ENCODE measurements around the gene TTLL11.

The TTLL11 gene

GRCh38 chr9:122115176-122116035, 22.3 kb upstream of the TTLL11 start:
- no peak overlapping the region for H3K4me3 ChIP-seq (ENCODE audit: low read depth, low read length)
- DNase-seq (ENCODE audit: low read depth): no peak
- TF ChIP-seq CTCF (IDR thresholded peaks at IDR 0.05; ENCODE audit: control insufficient read depth, extremely low read depth, insufficient read depth): no peak

GRCh38 chr9:122113574-122113973, 20.5 kb upstream of the TTLL11 start:
- H3K4me3 ChIP-seq (ENCODE audit: low read depth, low read length): no peak overlapping the region
- no peak for DNase-seq (ENCODE audit: low read depth)
- TF ChIP-seq CTCF (IDR thresholded peaks at IDR 0.05; ENCODE audit: control insufficient read depth, extremely low read depth, insufficient read depth): no peak

- no peak for DNase-seq (ENCODE audit: low read depth)
- TF ChIP-seq CTCF (IDR thresholded peaks at IDR 0.05; ENCODE audit: control insufficient read depth, extremely low read depth, insufficient read depth): no peak
- H3K4me3 ChIP-seq (ENCODE audit: low read depth, low read length): no peak overlapping the region
Measured at GRCh38 chr9:122112238-122112637, 19.1 kb upstream of the TTLL11 start.

GRCh38 chr9:122111413-122112085, 18.4 kb upstream of the TTLL11 start:
- H3K4me3 ChIP-seq (ENCODE audit: low read depth, low read length): no peak overlapping the region
- no peak for TF ChIP-seq CTCF (IDR thresholded peaks at IDR 0.05; ENCODE audit: control insufficient read depth, extremely low read depth, insufficient read depth)

GRCh38 chr9:122110100-122110833, 17.2 kb upstream of the TTLL11 start:
- TF ChIP-seq CTCF (IDR thresholded peaks at IDR 0.05; ENCODE audit: control insufficient read depth, extremely low read depth, insufficient read depth): no peak
- no peak overlapping the region for H3K4me3 ChIP-seq (ENCODE audit: low read depth, low read length)
- no peak for DNase-seq (ENCODE audit: low read depth)

More at GRCh38 chr9:122111413-122112085, 18.4 kb upstream of the TTLL11 start:
- DNase-seq (ENCODE audit: low read depth): no peak

GRCh38 chr9:122109035-122109813, 16.1 kb upstream of the TTLL11 start:
- H3K4me3 ChIP-seq (ENCODE audit: low read depth, low read length): no peak overlapping the region
- DNase-seq (ENCODE audit: low read depth): no peak
- no peak for TF ChIP-seq CTCF (IDR thresholded peaks at IDR 0.05; ENCODE audit: control insufficient read depth, extremely low read depth, insufficient read depth)

Data from LNCaP clone FGC (cell line).